Stimulated activated CD4-positive, alpha-beta T cell treated with anti-CD3 and anti-CD28 coated beads, Interleukin-12 subunit alpha, Interleukin-12 subunit beta, amount 100 ng/mL, for 48 hours (primary cell): ENCODE measurements around the gene MYO16.

Experiments used
- DNase-seq, 3 donors: peaks; one replicate each; pipeline ENCODE4 v3.0.0-alpha.2; 2020; ENCODE audit warnings: low read depth in 2 of 3, low spot score in 1 of 3

Gene MYO16

DNA sequence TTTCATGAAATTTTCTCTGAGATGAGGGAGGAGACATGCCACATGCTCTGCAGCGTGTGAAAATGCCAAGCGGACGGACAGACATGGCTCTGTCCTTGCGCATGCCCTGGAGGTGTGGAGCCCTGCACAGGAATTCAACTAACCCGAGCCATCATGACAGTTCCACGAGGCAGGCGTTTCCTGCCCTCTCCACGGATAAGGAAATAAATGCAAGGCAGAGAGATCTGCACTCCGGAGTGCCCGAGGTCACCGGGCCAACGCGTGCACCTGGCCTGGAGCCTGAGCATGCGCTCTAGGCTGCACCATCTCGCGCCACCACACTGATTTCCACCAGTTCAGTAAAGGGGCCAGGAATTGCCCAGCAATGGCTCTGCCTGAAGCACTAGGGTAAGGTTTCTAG, 298.2 kb downstream of the MYO16 start:
- DNase-seq = no peak

DNA sequence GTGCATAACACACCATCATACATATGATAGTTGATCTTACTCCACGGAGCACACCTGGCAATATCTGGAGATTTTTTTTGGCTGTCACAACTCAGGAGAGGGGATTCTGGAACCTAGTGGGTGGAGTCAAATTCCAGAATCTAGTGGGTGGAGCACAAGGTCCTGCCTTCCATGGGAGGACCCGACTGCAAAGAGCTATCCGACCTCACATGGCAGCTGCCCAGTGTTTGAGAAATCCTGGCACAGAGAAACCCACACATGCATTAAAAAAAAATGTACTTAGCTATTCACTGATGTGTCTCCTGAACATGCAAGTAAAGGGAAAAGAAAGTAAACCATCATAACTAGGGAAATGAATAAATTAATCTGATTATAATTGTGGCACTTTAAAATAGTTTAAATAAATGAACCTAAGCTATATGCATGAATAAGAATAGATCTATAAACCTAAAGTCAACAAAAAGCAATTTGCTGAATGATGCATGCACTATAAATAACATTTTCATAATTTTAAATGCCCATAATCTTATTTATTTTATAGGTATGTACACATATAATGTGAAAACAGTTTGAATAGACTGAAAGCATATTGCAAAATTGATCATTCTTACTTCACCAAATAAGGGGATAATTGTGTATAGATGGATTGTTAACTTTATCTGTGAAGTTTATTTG, 300.3 kb downstream of the MYO16 start:
- no peak for DNase-seq

DNA sequence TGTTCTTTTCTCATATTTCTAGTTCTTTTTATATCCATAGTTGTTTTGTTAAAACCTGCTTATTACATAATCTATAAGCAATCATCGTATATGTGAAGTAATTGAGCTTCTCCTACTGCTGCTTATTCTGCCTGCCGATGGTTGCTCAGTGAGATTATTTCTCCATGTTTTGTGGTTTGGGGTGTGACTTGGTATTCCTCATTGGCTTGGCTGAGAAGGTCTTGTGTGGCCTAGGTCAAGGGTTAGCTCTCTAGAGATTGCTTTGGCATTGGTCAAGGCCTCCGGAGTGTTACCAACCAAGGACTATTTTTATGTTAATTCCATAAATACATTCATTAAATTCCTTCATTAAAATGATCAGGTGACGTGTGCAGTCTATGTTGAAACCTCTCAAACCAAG, 302.8 kb downstream of the MYO16 start:
- no peak for DNase-seq

DNA sequence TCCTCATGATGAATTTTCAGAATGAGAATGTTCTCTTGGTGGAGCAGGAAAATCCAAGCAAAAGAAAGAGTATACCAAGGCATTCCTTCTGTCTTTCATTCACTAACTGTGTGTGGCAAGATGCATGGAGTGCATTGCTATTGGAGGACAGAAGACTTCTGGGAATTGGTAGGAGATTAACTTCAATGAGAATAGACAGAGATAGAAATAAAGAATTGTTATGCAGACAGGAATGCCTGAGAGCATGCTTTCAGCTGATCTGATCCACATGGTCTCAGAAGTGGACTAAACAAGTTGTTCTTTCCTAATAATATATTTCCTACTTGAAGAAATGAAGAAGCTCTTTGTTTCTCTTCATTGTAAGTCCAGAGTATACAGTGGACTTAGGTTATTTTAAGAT, 303.6 kb downstream of the MYO16 start:
- no peak for DNase-seq

DNA sequence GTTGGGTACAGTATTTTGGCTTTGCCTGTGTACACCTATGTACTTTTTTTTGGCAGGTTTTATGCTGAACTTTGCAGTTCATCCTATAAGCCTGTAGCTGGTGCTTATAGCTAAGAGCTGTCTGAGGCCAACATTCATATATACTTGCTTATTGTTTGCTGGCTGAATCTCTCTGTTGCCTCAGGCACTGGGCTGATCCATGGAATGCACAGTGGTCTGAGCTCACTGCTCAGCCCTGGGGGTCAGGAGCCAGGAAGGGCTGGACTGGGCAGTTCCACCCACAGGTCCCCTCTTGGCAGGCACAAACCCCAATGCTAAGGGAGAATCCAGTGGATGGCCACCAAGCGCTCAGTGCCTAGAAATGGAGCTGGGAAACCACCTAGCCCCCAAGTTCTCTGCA, 308.7 kb downstream of the MYO16 start:
- no peak for DNase-seq

DNA sequence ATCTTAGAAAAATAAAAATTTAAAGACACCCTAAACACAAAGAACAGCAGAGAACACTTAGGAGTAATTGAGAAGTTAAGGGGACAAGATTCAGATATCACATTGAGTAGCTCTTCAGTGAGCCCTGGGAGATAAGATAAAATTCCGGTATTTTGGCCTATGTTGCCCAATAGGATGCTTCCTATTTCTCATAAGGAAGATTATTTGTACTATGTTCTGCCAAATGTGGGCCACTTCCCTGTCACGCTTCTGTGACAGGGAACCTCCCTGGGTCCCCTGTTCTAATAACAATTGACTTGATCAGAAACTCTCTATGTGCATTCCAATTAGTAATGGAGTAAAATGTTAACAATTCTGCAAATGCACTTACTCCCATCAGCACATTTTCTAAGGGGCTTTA, 310.7 kb downstream of the MYO16 start:
- no peak for DNase-seq

DNA sequence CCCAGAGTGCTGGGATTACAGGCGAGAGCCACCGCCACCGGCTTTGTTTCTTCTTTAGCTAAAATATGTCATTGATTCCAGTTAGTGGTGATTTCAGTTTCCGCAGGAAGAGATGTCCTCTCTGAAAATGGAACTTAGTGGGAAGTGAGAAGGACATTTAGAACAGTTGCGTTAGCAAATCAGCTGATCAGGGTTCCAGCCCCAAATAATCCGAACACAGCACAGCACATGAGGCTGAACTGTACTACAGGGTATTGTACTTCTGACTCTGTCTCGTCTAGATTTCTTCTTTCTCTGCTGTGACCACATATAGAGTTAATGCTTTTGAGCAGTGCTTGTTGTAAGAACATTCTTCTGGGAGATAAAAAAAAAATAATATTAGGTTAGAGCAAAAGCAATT, 314.4 kb downstream of the MYO16 start:
- DNase-seq = no peak

DNA sequence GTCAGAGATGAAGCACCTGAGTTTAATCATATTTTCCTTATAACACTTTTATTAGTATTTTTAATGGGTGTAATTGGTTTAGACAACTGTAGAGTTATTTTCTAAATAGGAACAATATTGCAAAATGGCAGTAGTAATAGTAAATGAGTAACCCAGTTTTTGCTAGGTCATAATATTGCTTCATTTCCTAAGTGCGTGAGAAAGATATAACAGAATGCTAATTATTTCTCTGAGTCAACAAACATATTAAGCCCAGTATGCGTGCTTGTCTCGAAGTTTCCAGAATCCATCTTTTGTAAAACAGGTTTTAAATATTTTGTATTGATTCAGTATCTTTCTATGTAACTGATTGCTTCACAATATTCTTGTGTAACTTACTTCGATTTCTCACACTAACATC, 315.3 kb downstream of the MYO16 start:
- DNase-seq = no peak

DNA sequence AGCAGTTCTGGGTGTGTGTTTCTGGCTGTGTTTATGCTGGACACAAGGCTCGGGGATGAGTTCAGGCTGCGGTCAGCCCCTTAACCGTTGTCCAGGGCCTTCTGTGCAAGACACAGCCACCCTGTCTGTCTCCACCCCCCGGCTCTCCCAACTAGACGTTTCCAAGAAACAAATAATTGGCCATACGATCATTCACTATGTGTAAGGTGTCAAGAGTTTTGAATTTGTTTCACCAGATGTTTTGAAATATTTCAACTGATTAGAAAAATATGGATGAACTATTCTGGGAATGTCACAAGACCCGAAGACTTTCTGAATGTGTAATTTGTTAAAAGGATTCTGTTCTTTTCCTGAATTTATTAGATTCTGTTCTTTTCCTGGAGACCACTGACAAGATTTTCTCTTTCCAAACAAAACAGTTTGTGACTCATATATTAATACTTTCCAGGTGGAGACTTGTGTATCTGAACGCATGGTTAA, 318.2 kb downstream of the MYO16 start:
- no peak for DNase-seq

DNA sequence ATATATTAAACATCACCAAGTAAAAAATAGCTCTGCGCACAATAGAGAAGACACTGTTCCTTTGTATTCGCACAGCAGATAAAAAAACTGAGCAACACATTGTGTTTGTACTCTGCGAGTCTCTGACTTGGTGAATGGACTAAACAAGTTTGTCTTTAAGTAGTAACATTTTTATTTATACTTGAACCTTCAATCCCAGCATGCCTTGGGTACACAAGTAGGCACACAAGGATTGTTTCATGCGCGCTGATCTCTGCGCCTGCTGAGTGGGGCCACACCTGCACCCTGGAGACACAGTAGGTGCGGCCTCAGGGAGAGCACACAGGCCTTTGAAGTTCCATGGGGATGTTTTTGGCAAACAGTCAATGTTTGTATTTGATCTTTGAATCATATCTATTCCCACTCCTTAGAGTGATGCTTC, 318.9 kb downstream of the MYO16 start:
- no peak for DNase-seq

DNA sequence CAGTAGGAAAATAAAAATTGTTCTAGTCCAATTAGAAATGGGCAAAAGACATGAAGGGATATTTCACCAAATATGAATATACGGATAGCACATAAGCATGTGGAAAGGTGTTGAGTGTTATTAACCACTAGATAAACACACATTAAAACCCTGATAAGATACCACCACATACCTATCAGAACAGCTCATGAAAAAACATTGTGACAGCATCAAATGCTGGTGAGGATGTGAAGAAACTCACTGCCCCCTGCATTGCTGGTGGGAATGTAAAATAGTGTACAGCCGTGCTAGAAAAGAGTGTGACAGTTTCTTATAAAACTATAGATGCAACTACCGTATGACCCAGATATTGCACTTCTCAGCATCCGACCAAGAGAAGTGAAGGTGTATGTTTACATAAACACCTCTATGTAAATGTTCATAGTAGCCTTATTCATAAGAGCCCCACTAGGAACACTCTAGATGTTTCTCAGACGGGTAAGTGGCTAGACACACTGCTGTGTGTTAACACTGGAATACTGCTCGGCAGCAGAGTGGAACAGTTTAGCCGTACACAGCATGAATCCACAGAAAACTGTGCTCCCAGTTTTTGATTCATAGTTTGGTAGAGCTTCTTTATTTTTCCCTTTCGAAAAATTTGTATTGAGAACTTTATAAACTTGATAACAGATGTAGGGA, 321.1 kb downstream of the MYO16 start:
- no peak for DNase-seq

DNA sequence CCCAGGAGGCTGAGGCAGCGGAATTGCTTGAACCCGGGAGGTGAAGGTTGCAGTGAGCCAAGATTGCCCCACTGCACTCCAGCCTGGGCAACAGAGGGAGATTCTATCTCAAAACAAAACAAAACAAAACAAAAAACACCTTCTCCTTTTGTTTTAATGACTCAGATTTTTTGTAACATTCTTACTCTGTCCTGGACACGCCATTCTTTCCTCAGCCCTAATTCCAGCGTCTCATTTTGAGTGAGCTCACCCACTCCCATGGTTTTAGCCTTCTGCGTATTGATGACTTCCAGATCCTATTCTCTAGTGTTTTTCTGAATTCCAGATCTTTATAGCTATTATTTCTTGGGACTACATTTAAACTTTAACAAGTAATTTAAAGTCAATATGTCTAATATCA, 326.3 kb downstream of the MYO16 start:
- no peak for DNase-seq

DNA sequence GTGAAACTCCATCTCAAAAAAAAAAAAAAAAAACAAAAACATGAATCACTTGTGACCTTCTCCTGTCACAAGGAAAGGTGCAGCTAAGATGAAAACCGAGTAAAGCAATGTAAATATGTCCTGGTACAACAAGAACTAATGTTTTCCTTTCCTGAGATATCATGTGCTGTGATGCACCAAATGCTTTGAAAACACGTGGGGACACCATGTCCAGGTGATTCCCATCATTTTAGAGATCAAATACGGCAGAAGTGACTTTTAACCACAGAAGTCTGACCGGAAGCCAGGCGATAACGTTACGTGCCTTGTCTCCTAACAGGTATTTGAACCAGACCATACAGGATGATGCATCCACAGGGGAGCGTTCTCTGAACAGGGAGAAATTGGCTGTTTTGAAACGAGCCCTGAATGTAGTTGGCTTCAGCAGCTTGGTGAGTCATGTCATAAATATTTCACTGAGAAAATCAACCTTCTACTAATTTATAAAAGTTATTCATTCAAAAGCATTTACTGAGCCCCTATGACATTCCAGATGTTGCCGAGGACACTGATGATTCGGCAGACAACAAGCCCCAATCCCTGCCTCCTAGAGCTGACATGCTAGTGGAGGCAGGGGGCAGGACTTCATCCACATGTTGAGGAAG, 328.1 kb downstream of the MYO16 start:
- DNase-seq = no peak

DNA sequence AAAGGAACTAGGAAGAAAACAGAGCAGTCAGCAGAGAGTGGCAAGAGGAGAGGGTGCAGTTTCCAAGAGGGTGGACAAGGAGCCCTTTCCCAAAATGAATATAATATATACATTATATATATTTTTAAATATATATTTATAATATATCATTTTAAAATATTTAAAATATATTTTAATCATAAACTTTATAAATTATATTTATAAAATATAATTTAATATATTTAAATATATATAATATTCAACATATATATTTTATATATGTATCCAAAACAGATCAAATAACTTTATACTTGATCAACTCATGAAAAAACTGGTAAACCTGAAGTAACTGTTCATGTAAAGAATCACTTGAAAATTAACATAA, 328.6 kb downstream of the MYO16 start:
- no peak for DNase-seq

DNA sequence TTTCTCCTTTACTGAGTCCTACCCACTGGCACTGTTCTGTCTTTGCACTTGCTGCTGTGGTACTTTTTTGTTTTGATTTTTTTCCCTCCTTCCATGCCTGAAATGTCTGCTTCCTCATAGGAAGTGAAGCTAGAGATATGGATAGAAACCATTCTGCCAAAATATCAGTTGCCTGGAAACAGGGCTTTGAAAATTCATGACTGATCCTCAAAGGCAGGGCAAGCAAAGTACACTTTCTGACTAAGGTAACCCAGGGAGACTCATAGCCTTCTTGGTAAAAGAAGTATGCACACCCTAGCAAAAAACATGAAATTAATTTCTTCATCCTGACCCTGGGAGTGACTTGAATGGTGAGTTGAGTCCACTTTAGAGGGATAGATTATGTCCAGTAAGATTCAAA, 329.8 kb downstream of the MYO16 start:
- no peak for DNase-seq

DNA sequence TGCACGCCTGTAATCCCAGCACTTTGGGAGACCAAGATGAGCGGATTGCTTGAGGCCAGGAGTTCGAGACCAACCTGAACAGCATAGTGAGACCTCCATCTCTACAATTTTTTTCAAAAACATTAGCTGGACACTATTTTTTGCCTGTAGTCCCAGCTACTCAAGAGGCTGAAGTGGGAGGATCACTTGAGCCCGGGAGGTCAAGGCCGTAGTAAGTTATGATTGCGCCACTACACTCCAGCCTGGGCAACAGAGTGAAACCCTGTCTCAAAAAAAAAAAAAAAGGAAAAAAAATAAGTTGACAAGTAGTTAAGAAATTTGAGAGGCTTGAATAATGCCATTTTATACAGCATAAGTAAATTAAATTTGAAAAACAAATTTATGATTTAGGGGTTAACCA, 330.6 kb downstream of the MYO16 start:
- no peak for DNase-seq

DNA sequence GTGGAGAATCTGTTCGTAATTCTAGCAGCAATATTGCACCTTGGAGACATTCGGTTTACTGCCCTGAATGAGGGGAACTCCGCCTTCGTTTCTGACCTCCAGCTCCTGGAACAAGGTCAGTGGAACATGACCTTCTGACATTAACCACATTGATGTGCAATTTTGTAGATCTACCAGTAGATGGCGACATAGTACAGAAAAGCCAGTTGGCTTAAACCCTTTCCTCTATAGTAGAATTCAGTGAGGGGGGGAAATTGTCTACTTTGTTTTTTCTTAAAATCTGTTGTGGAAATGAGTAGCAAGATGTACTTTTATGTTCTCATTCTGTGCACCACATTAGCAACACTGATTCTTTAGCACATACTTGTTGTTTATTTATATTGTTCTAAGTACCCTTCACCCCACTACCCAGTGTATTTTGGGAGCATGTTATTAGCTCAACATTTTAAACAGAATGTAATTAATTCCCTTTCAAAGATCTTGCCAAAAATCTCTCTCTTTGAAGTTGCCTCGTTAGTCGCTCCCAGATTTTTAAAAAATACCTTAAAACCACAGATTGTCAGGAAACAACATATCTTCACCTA, 332.2 kb downstream of the MYO16 start:
- peak in 1 of 3 donors; percentile 7 for DNase-seq

DNA sequence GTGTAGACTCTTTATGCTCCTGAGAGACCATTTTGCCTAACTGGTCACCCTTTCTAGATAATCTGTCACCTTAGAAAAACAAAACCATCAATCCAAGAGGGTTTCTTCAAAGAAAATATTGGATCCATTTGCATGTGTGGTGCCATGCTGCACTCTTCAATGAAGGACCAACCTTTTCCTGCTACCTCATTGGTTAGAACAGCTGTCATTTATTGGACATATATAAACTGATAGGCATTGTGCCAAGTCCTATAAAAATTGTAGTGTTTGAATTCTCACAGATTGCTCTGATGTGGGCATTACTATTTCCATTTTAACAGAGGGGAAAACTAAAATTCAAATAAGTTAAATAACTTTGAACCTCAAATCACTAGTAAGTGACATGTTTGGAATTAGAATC, 333.2 kb downstream of the MYO16 start:
- DNase-seq = no peak

DNA sequence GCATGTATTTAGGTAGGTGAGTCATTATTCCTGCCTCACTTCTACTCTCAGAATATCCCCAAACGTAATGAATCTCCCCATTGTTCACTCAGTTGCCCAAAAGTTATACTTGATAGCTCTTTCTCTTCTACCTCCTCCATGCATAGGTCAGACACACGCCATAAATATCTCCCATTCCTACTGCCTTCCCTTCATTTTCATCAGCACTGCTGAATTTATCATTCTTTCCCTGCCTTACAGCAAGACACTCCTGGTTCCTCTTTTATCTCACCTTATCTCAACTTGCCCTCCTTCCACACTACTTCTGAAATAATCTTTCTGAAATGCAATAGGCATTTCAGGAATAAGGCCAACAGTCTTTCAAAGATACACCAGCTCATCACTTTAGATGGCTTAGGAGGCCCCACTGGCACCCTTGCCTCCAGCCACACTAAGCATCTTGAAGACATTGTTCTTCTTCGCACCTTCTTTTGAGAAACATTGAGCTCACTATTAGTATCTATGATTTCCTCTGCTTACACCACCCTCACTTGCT, 333.9 kb downstream of the MYO16 start:
- no peak for DNase-seq

DNA sequence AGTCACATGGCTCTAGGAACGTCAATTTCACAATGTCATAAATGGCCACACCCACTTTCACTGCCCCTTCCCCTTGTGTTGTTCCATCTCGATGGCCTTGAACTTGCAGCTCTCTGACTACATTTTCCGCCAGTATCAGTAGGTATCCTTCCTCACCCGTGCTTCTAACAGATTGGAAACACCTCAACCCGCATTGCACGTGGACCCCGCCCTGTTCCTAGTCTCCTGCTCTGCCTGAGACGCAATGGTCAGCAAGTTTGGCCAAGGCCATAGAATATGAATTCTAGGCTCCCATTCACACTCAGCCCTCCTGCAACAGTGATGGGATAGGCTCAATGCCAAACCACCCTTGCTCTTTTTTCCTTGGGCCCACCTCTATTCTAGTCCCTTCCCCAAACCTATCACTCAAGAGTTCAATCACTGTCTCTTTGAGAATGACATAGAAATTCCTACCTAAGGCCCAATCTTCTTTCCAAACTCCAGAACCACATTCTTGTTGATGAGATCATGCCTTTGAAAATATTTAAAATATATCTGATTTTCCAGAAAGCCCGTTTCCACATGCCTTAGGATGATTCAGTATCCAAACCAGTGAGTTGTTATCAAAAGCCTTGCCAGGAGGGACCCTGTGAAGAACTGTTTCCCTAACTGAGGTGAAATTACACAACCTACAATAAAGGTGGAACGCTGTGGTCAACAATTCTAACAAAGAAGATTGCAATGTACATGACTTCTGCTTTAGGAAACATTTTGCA, 334.6 kb downstream of the MYO16 start:
- DNase-seq = no peak

DNA sequence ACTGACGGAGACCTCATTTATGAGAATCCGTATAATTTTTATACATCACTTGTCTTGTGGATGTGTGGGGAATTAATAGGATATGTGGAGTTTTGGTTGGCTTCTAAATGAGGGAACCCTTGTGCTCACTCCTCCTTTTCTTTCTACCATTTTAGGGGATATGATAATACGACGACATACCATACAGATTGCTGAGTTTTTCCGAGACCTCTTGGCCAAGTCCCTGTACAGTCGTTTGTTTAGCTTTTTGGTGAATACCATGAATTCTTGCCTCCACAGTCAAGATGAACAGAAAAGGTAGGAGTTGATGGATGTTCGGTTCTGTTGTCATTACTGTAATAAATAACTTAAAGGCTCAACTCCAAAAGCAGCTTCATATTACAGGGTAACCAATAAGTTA, 335.2 kb downstream of the MYO16 start:
- DNase-seq = no peak
